Frontal cortex (tissue), 4 donors: ENCODE measurements around the gene KRT26. TPM values are rescaled to one million over a fixed set of nuclear protein-coding genes. Genes with fewer than 3 reads are reported as not detected.

Experiments used
- DNase-seq, 2 donors: peaks; one replicate each; pipeline ENCODE4 v3.0.0; 2012; ENCODE audit warnings: low spot score in 2 of 2
- FAIRE-seq: peaks from 2 replicates; lab custom pipeline; 2012; peaks lifted over from hg19 to GRCh38; lab: Jason Lieb, UNC
- total RNA-seq: library from RNA; depleted of rRNA; stranded (reverse); fragments of >200 nt; gene quantifications from one replicate; pipeline ENCODE4 v1.2.3, GENCODE V29; 2014
- donor health status: control.
- donor health status: control.
- donor health status: control.

Gene KRT26
- total RNA-seq, 1 donor from 2014 or later = not detected

DNA sequence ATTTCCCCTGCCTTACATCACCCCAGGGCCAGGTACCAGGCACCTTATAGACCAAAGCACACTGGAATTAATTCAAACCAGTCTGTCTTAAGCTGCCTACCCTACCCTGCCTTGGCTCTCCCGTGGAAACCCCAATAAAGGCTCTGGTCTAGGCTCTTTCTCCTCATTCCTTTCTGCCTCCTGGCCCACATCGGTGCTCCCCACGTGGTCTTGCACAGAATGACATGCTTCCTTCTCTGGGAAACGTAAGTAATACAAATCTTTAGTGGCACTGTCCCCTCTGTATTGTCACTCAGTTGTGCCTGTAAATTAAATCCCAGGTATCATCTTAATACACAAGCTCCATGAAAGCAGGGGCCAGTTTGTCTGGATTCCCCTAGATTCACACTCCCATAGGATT lies 33.4 kb downstream of the KRT26 start:
- no peak for DNase-seq
- no peak for FAIRE-seq

DNA sequence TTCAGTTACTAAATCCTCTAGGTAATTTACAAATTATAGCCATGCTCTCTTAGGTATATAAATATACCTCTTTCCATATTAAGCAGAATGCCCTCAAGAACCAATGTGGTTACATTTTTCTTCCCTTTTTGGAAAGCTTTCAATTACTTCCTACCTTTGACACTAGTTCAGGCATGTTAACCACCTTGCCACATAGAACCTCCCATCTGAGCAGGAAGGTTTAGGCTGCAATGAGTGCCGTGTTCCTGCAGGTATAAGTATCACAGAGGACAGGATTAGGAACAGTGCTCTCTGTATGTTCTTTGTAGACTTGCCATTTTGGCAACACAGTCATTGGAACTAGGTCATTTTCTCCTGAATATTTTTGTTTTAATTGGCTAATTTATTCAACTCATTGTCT lies 37.0 kb downstream of the KRT26 start:
- DNase-seq (no peak), FAIRE-seq (no peak)

DNA sequence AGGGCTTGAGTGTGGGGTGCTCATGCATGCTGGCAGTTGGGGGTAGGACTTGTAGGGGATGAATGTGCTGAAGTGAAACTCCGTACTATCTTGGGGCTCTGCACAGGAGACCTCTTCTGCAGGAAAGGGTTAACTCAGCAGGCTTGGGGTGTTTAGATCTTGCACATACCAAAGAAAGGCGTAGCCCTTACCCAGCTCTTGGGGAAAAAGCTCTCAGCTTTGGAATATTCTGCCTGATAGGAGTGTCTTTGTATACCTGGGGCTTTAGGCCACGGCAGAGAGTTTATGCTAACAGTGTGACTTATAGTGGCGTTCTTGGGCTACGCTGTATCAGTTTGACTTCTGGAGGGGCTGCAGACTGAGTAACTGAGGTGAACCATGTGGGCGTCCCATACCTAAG lies 38.0 kb downstream of the KRT26 start:
- no peak for FAIRE-seq
- no peak for DNase-seq

DNA sequence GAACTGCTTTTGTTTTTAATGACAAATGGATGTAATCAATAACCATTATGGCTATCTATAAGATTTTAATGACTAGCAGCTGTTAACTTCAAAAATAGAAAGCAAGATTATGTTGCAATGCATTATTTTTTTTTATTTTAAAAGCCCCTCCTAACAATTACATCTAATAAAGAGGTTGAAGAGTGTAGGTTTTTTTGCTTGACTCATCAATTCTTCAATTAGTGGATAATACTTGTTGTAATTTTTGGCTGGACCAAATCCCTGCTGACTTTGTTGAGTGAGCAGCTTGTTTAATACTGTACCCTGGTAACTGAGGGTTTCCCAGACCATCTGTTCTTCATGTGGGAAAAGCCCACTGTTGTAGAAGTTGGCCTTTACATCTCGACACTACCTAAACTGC lies 41.0 kb downstream of the KRT26 start:
- no peak for DNase-seq
- FAIRE-seq = no peak

DNA sequence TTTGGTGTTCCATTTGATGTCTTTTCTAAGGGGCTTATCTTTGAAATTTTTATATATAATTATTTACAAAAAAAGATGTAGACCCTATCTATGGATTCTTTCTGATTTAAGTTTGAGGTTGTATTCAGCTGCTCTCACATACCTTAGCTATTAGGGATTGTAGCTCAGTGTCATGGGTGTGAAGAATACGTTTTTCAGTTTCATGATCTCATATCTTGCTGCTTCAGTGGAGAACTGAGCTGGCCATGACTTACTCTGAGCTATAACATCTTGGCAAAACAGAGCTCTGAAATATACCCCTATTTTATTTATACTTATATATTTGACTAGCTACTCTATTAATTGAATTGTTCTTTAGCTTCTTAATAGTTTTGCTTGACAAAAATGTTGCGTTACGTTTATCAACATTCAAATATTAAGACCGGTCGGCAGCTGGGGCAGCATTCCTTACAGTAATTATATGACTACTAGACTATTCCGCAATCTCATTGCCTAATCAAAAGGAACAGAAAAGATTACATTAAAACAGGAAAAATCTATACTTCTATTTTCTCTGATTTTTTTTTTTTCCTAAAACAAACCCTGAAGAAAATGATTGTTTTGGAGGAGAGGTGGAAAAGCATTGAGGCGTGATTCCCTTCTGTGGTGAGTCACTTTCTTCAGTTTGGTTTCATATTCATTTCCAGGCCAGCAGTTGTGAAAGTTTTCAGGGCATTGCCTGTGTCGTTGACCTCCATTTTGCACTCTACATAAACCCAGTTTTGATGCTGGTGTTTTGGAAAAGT lies 44.4 kb downstream of the KRT26 start:
- no peak for FAIRE-seq

DNA sequence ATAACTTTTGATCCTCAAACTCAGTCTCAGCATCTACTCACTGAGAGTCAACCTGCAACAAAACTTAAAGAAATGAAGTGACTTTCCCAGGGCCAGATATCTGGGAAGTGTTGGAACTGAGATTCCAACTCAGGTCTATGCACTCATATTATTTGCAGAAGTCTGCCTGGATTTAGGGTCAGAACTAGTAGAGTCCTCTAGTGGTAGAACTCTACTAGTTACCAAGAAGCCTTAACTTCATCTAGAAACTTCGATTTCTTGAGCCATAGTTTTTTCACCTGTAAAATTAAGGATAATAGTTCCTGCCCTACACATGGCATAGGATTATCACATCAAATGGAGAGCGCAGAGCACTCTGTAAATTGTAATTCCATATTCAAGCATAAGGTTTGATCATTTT lies 45.1 kb downstream of the KRT26 start:
- no peak for DNase-seq

More for the DNA sequence above, 44.4 kb downstream of the KRT26 start:
- no peak for DNase-seq

DNA sequence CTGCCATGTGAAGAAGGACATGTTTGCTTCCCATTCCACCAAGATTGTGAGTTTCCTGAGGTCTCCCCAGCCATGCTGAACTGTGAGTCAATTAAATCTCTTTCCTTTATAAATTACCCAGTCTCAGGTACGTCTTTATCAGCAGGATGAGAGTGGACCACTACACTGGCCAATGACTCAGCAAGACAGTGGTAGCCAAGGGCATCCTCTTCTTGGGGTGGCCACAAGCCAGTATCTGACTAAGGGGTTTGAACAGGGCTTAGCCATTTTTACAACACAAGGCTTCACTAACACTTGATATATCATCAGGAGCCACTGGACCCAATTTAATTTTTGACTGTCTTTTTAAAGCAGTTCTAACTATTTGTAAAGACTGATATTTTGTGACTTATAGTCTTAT lies 47.3 kb downstream of the KRT26 start:
- no peak for FAIRE-seq
- DNase-seq = no peak

More for the DNA sequence above, 45.1 kb downstream of the KRT26 start:
- no peak for FAIRE-seq

DNA sequence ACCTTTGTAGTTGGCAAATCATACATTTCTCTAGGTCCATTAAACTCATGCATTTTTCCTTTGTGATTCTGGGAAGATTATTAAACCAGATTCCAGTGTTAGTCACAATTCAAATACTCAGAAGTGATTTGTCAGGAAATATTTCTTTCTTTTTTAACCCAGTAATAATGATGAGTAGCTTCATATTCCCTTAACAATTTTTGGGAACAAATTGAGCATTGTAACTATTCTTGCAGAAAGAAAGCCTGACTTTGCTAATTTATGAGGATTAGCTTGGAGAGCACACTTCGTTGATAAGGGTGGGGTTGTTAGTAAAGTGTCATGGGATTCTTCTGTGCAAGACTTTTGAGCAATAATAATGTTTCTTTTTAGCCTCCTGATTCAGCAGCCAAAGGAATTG lies 49.8 kb downstream of the KRT26 start:
- FAIRE-seq (no peak), DNase-seq (no peak)

DNA sequence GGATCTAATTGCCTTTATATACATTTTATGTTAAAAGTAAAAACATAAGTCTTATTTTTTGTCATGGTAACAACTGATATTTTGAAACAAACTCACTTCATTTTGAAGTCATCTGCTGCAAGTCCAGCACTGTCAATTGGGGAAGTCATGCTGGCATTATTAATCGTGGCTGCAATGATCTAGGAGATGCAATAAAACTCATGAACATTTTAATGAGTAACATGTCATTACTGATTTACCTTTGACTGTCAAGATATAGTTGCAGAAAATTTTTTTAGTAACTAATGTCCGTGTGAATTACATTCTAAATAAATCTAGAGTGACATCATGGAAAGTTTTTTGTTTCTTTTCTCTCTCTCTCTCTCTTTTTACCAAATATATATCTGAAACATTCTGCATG lies 51.1 kb downstream of the KRT26 start:
- FAIRE-seq = no peak
- DNase-seq = no peak

DNA sequence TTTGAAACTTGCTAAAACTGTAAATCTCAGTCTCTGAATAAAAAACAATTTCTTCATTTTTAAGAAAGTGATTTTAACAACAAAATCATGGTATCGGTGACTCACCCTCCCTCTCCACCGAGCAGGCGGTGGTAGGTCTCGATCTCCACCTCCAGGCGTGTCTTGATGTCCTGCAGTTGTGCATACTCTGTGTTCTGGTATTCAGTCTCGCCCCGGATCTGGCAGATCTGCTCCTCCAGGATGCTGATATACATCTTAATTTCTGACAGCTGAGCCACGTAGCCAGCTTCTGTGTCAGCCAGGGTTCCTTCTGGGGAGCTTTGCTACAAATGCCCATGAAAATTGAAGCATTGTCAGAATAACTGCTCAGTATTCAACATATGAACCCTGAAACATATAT lies 53.1 kb downstream of the KRT26 start:
- FAIRE-seq = no peak
- DNase-seq = no peak

DNA sequence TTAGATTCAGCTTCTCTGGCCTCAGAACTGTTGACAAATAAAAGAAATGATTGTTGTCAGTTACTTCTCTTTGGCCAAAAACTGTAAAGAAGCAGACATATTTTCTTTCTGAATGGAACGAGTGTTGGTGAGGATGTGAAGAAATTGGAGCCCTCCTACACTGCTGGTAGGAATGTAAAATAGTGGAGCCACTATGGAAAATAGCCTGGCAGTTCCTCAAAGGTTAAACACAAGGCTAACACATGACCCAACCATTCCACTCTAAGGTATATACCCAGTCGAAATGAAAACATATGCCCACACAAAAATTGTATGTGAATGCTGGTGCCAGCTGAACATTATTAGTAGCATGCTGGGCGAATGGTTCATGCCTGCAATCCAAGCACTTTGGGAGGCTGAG lies 54.2 kb downstream of the KRT26 start:
- DNase-seq = no peak
- FAIRE-seq = no peak

Other genes starting within 250 kb of the KRT26 start
- not detected for gene CCR7, start 206.7 kb downstream of the KRT26 start, total RNA-seq
- 119 TPM for gene SMARCE1, start 124.4 kb downstream of the KRT26 start, total RNA-seq
- 5.7 TPM for gene KRT222, start 107.0 kb downstream of the KRT26 start, total RNA-seq
- not detected for gene KRT24, start 68.4 kb downstream of the KRT26 start, total RNA-seq
- not detected for gene KRT25, start 16.9 kb downstream of the KRT26 start, total RNA-seq
- gene KRT27, start 10.3 kb upstream of the KRT26 start, total RNA-seq = not detected
- gene KRT28, start 27.8 kb upstream of the KRT26 start, total RNA-seq = not detected
- 2.4 TPM for gene KRT10, start 50.4 kb upstream of the KRT26 start, total RNA-seq
- not detected for gene KRT12, start 95.0 kb upstream of the KRT26 start, total RNA-seq
- gene KRT20, start 113.0 kb upstream of the KRT26 start, total RNA-seq = not detected
- 0.41 TPM for gene KRT23, start 165.4 kb upstream of the KRT26 start, total RNA-seq
- not detected for gene KRT39, start 194.7 kb upstream of the KRT26 start, total RNA-seq
- gene KRT40, start 212.1 kb upstream of the KRT26 start, total RNA-seq = not detected
- gene KRTAP3-3, start 222.0 kb upstream of the KRT26 start, total RNA-seq = not detected
- gene KRTAP3-2, start 227.7 kb upstream of the KRT26 start, total RNA-seq = not detected
- gene KRTAP3-1, start 236.9 kb upstream of the KRT26 start, total RNA-seq = not detected